CD14-positive monocyte (primary cell): Measurements from ENCODE around the gene RELB. TPM values are rescaled to one million over a fixed set of nuclear protein-coding genes. Genes with fewer than 3 reads are reported as not detected.

Experiments
- DNase-seq, 3 donors: peaks; one replicate each; pipeline ENCODE4 v3.0.0-alpha.2; 2011 to 2022
- H2AFZ ChIP-seq: 2 replicates; pipeline ENCODE4 v1.6.0; 2012; ENCODE audit warnings: mild to moderate bottlenecking, low read depth, low read length, inconsistent platforms; ENCODE audit not compliant: insufficient read depth, poor library complexity, severe bottlenecking
- H3K27ac ChIP-seq, 2 donors: 1 replicate in 1 of 2; 2 replicates in 1 of 2; pipeline ENCODE4 v1.5.1; 2012 to 2013; ENCODE audit warnings: low read length in 2 of 2, control low read depth in 1 of 2, inconsistent platforms in 1 of 2, low read depth in 1 of 2, mild to moderate bottlenecking in 1 of 2
- H3K27me3 ChIP-seq, 2 donors: one replicate each; pipeline versions ENCODE4 v1.6.0 to v1.6.1; 2011 to 2013; ENCODE audit warnings: low read length in 2 of 2; ENCODE audit not compliant: control insufficient read depth in 2 of 2, insufficient read depth in 2 of 2
- H3K36me3 ChIP-seq, 2 donors: replicated peaks in 1 of 2; 1 replicate in 1 of 2; 2 replicates in 1 of 2; pipeline versions ENCODE4 v1.5.1 to v1.6.1; 2012 to 2013; ENCODE audit warnings: low read length in 2 of 2, control low read depth in 1 of 2, inconsistent platforms in 1 of 2, mild to moderate bottlenecking in 1 of 2; ENCODE audit not compliant: insufficient read depth in 2 of 2, control insufficient read depth in 1 of 2
- H3K4me1 ChIP-seq, 2 donors: 1 replicate in 1 of 2; 2 replicates in 1 of 2; pipeline versions ENCODE4 v1.5.1 to v1.6.1; 2012 to 2013; ENCODE audit warnings: low read length in 2 of 2, control low read depth in 1 of 2, inconsistent platforms in 1 of 2, mild to moderate bottlenecking in 1 of 2, moderate library complexity in 1 of 2; ENCODE audit not compliant: insufficient read depth in 2 of 2, control insufficient read depth in 1 of 2
- H3K4me2 ChIP-seq: replicated peaks from 2 replicates; pipeline ENCODE3; 2012; ENCODE audit warnings: low read length, moderate library complexity, mild to moderate bottlenecking; ENCODE audit not compliant: poor library complexity, severe bottlenecking; ENCODE audit errors: extremely low read depth
- H3K4me3 ChIP-seq, 3 experiments: fragments of 200-600 bp in 1 of 3; sonication (generic) in 1 of 3; replicated peaks in 1 of 3; 1 replicate in 2 of 3; 2 replicates in 1 of 3; pipeline ENCODE4 v1.5.1; 2011 to 2013; ENCODE audit warnings: low read length in 3 of 3, mild to moderate bottlenecking in 3 of 3, control low read depth in 2 of 3, low read depth in 2 of 3, inconsistent platforms in 1 of 3, moderate library complexity in 1 of 3
- H3K79me2 ChIP-seq: 2 replicates; pipeline ENCODE4 v1.6.0; 2012; ENCODE audit warnings: mild to moderate bottlenecking, control low read depth, inconsistent platforms, low read length, moderate library complexity; ENCODE audit not compliant: insufficient read depth
- H3K9ac ChIP-seq: 2 replicates; pipeline ENCODE4 v1.6.0; 2017; ENCODE audit warnings: low read length, mild to moderate bottlenecking; ENCODE audit not compliant: insufficient read depth, poor library complexity, severe bottlenecking
- H3K9me3 ChIP-seq, 2 donors: replicated peaks in 1 of 2; 1 replicate in 1 of 2; 2 replicates in 1 of 2; pipeline versions ENCODE4 v1.5.1 to v1.6.1; 2012 to 2013; ENCODE audit warnings: low read length in 2 of 2, control low read depth in 1 of 2; ENCODE audit not compliant: control insufficient read depth in 1 of 2, insufficient read depth in 1 of 2
- H4K20me1 ChIP-seq: 2 replicates; pipeline ENCODE4 v1.6.0; 2012; ENCODE audit warnings: mild to moderate bottlenecking, low read length, control low read depth, moderate library complexity; ENCODE audit not compliant: insufficient read depth
- H3K27ac Mint-ChIP-seq, 7 donors: one replicate each; pipeline ENCODE4 v1.8.0; 2020; ENCODE audit warnings: mild to moderate bottlenecking in 7 of 7, mixed read lengths in 7 of 7, moderate library complexity in 6 of 7, inconsistent platforms in 2 of 7
- H3K27me3 Mint-ChIP-seq, 3 donors: one replicate each; pipeline ENCODE4 v1.8.0; 2021 to 2022; ENCODE audit warnings: low read depth in 3 of 3, mild to moderate bottlenecking in 3 of 3, mixed read lengths in 3 of 3, moderate library complexity in 3 of 3, inconsistent platforms in 1 of 3
- H3K36me3 Mint-ChIP-seq, 2 donors: one replicate each; pipeline ENCODE4 v1.8.0; 2020; ENCODE audit warnings: mixed read lengths in 2 of 2, inconsistent platforms in 1 of 2, mild to moderate bottlenecking in 1 of 2
- H3K4me1 Mint-ChIP-seq: one replicate; pipeline ENCODE4 v1.8.0; 2020; ENCODE audit warnings: mild to moderate bottlenecking, mixed read lengths
- H3K4me3 Mint-ChIP-seq, 2 donors: one replicate each; pipeline ENCODE4 v1.8.0; 2020; ENCODE audit warnings: mild to moderate bottlenecking in 2 of 2, mixed read lengths in 2 of 2, moderate library complexity in 1 of 2
- H3K9me3 Mint-ChIP-seq, 7 donors: one replicate each; pipeline ENCODE4 v1.8.0; 2020 to 2022; ENCODE audit warnings: mixed read lengths in 7 of 7, mild to moderate bottlenecking in 6 of 7, moderate library complexity in 6 of 7, inconsistent platforms in 2 of 7
- WGBS: methylation state at CpG from one replicate; pipeline ENCODE4 v1.1.5; 2013; ENCODE audit warnings: missing lambda C conversion rate; ENCODE audit not compliant: insufficient coverage; 5-methylcytosine and 5-hydroxymethylcytosine counted together
- intact Hi-C, 2 donors: fragments of 100-400 bp; cut with micrococcal nuclease; formaldehyde crosslinking; loops; one replicate each; pipeline versions ENCODE4 v1.15.0 to v1.15.1; 2023
- polyA plus RNA-seq, 3 donors: library from polyadenylated mRNA; depleted of rRNA in 1 of 3; unstranded in 2 of 3; stranded (reverse) in 1 of 3; fragments of 300-500 nt in 2 of 3; fragments of >200 nt in 1 of 3; fragmentation: Illumina TruSeq in 2 of 3; gene quantifications; 1 replicate in 2 of 3; 2 replicates in 1 of 3; pipeline ENCODE4 v1.2.3, GENCODE V29; 2012 to 2021
- TF ChIP-seq, protein P1 (sequence below): fragments of 200-600 bp; IDR thresholded peaks from one replicate; pipeline ENCODE4 v1.8.0; 2022; ENCODE audit warnings: antibody characterized with exemption, mild to moderate bottlenecking

RELB gene
- polyA plus RNA-seq, 3 donors = 32.3 to 35.0 (median 34.4) TPM

DNA sequence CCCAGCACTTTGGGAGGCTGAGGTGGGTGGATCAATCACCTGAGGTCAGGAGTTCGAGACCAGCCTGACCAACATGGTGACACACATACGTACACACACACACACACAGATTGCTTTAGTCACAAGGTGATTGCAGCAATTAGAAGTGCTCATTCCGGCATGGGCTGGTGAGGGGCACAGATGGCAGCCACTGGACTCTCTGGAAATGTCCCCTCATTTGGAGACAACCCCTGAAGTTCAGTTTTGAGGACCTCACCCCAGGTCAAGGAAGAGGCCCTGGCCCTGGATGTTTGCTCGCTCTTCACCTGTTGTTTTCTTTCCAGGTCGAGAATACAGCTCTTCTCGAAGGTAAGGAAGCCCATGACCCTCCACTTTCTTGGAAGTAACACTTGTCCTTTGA is 69.0 kb downstream of the RELB start:
- peaks cover 88% of the 10 kb centered on the region for H4K20me1 ChIP-seq
- TF ChIP-seq, protein P1, sequence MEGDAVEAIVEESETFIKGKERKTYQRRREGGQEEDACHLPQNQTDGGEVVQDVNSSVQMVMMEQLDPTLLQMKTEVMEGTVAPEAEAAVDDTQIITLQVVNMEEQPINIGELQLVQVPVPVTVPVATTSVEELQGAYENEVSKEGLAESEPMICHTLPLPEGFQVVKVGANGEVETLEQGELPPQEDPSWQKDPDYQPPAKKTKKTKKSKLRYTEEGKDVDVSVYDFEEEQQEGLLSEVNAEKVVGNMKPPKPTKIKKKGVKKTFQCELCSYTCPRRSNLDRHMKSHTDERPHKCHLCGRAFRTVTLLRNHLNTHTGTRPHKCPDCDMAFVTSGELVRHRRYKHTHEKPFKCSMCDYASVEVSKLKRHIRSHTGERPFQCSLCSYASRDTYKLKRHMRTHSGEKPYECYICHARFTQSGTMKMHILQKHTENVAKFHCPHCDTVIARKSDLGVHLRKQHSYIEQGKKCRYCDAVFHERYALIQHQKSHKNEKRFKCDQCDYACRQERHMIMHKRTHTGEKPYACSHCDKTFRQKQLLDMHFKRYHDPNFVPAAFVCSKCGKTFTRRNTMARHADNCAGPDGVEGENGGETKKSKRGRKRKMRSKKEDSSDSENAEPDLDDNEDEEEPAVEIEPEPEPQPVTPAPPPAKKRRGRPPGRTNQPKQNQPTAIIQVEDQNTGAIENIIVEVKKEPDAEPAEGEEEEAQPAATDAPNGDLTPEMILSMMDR = no peak
- intact Hi-C loops = no loop called here
- H3K4me3 ChIP-seq = no peak overlapping the region
- H3K9ac ChIP-seq = no peak overlapping the region
- no peaks in the 10 kb centered on the region for H3K9me3 ChIP-seq
- DNase-seq = no peak
- Mint-ChIP-seq H3K9me3 (peaks cover 0 to 3% (median 0%) of the 10 kb centered on the region in 7 donors), H3K36me3 (peaks cover 53 to 78% of the 10 kb centered on the region in 2 donors), H3K27me3 (no peaks in the 10 kb centered on the region), H3K27ac (peak overlapping the region in 4 of 7 donors; percentile 36 to 76 (median 46)), H3K4me1 (peaks cover 18% of the 10 kb centered on the region), H3K4me3 (no peak overlapping the region)
- no peak overlapping the region for H3K4me2 ChIP-seq
- H3K36me3 ChIP-seq = peaks cover 72 to 75% of the 10 kb centered on the region in 2 donors
- 92% methylated on average over 4 of the region's 6 CpGs for WGBS
- no peak overlapping the region for H2AFZ ChIP-seq
- peaks cover 14 to 16% of the 10 kb centered on the region in 2 donors for H3K4me1 ChIP-seq
- H3K27me3 ChIP-seq = no peaks in the 10 kb centered on the region
- peak overlapping the region in 1 of 2 donors; percentile 11 for H3K27ac ChIP-seq
- H3K79me2 ChIP-seq = peaks cover 47% of the 10 kb centered on the region

DNA sequence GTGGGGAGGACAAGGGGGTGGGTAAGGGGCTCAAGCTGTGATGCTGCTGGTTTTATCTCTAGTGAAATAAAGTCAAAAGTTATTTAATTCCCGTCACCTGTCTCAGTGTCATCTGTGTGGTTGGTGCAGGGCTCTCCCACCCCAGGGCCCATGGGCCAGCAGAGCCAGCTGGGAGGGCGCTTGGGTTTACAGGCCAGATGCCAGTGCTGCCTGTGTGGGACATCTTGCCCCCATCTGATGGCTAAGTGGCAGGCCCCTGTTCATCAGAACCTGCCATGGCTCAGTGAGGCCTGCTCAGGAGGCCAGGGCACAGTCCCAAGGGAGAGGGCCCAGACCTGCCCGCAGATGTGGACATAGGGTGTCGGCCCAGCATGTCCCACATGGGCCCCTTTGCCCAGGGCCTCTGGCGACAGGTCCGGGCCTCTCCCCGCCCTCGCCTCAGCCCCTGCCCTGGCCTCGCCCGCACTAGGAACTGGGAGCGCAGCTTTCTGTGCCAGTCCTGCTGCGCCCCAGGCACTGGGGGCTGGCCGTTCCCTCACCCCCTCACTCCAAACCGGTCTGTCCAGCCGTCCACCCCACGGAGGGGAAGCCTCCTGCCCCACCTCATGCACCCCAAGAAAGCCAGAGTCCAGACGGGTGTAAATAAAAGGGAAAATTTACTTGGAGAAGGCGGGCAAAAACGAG is 69.7 kb downstream of the RELB start:
- Histone ChIP-seq H3K9ac (no peak overlapping the region), H3K27ac (no peak overlapping the region), H3K4me3 (no peak overlapping the region), H3K4me2 (no peak overlapping the region), H3K9me3 (no peaks in the 10 kb centered on the region), H3K27me3 (no peaks in the 10 kb centered on the region), H3K79me2 (peaks cover 45% of the 10 kb centered on the region), H3K36me3 (peaks cover 64 to 67% of the 10 kb centered on the region in 2 donors), H3K4me1 (peaks cover 16 to 17% of the 10 kb centered on the region in 2 donors), H2AFZ (no peak overlapping the region), H4K20me1 (peaks cover 84% of the 10 kb centered on the region)
- TF ChIP-seq, protein P1 = no peak
- H3K27ac Mint-ChIP-seq = peak overlapping the region in 5 of 7 donors; percentile 4 to 76 (median 41)
- intact Hi-C loops = no loop called here
- no peak overlapping the region for H3K4me3 Mint-ChIP-seq
- H3K36me3 Mint-ChIP-seq = peaks cover 46 to 70% of the 10 kb centered on the region in 2 donors
- peaks cover 18% of the 10 kb centered on the region for H3K4me1 Mint-ChIP-seq
- DNase-seq = no peak
- H3K27me3 Mint-ChIP-seq = no peaks in the 10 kb centered on the region
- 93% methylated on average over 13 of the region's 19 CpGs for WGBS
- H3K9me3 Mint-ChIP-seq = peaks cover 0 to 3% (median 0%) of the 10 kb centered on the region in 7 donors
